ENCODE results near the gene SLC19A1.

Gene SLC19A1

DNA sequence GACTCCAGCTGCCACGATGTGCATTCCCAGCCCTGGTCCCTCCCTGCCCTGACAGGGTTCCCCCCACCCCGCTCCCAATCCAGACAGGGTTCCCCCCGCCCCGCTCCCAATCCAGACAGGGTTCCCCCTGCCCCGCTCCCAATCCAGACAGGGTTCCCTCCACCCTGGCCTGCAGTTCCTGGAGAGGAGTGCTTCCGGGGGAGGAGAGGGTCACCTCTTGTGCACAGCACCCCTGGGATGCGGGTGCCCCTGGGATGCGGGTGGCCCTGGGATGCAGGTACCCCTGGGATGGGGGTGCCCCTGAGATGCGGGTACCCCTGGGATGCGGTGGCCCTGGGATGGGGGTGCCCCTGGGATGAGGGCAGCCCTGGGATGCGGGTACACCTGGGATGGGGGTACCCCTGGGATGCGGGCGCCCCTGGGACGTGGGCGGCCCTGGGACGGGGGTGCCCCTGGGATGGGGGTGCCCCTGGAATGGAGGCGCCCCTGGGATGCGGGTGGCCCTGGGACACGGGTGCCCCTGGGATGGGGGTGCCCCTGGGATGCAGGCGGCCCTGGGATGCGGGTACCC lies 36.7 kb upstream of the SLC19A1 start:
- no peak for DNase-seq (ENCODE audit: low read depth in 1 of 2, low spot score in 1 of 2)
- Histone ChIP-seq H3K27me3 (ENCODE audit: insufficient read depth, poor library complexity, severe bottlenecking) (peaks cover 2% of the 10 kb centered on the region), H3K4me3 (replicated peaks; ENCODE audit: insufficient read depth, low read length) (no peak overlapping the region), H3K27ac (replicated peaks) (no peak overlapping the region)
- TF ChIP-seq SPI1 (IDR thresholded peaks at IDR 0.05; ENCODE audit: borderline replicate concordance, low read depth) = no peak
- TF ChIP-seq, protein P1, sequence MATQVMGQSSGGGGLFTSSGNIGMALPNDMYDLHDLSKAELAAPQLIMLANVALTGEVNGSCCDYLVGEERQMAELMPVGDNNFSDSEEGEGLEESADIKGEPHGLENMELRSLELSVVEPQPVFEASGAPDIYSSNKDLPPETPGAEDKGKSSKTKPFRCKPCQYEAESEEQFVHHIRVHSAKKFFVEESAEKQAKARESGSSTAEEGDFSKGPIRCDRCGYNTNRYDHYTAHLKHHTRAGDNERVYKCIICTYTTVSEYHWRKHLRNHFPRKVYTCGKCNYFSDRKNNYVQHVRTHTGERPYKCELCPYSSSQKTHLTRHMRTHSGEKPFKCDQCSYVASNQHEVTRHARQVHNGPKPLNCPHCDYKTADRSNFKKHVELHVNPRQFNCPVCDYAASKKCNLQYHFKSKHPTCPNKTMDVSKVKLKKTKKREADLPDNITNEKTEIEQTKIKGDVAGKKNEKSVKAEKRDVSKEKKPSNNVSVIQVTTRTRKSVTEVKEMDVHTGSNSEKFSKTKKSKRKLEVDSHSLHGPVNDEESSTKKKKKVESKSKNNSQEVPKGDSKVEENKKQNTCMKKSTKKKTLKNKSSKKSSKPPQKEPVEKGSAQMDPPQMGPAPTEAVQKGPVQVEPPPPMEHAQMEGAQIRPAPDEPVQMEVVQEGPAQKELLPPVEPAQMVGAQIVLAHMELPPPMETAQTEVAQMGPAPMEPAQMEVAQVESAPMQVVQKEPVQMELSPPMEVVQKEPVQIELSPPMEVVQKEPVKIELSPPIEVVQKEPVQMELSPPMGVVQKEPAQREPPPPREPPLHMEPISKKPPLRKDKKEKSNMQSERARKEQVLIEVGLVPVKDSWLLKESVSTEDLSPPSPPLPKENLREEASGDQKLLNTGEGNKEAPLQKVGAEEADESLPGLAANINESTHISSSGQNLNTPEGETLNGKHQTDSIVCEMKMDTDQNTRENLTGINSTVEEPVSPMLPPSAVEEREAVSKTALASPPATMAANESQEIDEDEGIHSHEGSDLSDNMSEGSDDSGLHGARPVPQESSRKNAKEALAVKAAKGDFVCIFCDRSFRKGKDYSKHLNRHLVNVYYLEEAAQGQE (IDR thresholded peaks at IDR 0.05; ENCODE audit: insufficient replicate concordance, low read depth) = no peak
- TF ChIP-seq POLR2AphosphoS5 (IDR thresholded peaks at IDR 0.05; ENCODE audit: low read depth) = no peak
- no peak for TF ChIP-seq GABPA (IDR thresholded peaks at IDR 0.05; ENCODE audit: low read depth)
- TF ChIP-seq, protein P2, sequence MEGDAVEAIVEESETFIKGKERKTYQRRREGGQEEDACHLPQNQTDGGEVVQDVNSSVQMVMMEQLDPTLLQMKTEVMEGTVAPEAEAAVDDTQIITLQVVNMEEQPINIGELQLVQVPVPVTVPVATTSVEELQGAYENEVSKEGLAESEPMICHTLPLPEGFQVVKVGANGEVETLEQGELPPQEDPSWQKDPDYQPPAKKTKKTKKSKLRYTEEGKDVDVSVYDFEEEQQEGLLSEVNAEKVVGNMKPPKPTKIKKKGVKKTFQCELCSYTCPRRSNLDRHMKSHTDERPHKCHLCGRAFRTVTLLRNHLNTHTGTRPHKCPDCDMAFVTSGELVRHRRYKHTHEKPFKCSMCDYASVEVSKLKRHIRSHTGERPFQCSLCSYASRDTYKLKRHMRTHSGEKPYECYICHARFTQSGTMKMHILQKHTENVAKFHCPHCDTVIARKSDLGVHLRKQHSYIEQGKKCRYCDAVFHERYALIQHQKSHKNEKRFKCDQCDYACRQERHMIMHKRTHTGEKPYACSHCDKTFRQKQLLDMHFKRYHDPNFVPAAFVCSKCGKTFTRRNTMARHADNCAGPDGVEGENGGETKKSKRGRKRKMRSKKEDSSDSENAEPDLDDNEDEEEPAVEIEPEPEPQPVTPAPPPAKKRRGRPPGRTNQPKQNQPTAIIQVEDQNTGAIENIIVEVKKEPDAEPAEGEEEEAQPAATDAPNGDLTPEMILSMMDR (IDR thresholded peaks at IDR 0.05; ENCODE audit: insufficient read depth, low read length) = no peak

DNA sequence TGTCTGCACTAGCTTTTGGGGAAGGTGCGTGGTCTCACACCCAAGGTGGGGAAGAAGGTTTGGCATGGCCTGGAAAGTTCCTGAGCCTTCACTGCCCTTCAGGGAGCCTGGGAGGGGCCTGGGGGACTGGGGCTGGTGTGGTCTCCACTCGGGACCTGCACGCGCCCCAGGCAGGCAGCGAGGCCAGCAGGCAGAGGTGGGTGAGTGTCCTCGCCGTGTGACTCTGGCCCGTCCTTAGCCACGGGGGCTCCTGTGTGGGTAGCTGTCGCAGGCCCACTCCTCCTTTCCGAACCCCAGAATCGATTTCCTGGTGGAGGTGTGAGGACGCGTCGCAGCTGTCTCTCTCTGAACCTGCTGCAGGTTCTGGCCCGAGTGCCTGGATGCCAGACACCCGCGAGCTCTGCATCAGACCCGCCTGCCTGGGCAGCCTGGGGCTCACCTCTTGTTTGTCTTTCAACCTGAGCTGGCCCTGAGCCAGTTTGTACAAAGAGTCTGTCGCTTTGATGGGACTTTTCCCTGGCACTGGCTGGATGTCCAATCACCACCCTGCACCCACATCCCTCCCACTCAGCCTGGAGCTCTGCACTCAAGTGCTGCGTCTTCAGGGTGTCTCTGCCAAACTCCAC lies 36.0 kb upstream of the SLC19A1 start:
- no peak for DNase-seq (ENCODE audit: low read depth in 1 of 2, low spot score in 1 of 2)
- Histone ChIP-seq H3K27ac (replicated peaks) (no peak overlapping the region), H3K27me3 (ENCODE audit: insufficient read depth, poor library complexity, severe bottlenecking) (peaks cover 2% of the 10 kb centered on the region), H3K4me3 (replicated peaks; ENCODE audit: insufficient read depth, low read length) (no peak overlapping the region)
- TF ChIP-seq, protein P1 (IDR thresholded peaks at IDR 0.05; ENCODE audit: insufficient replicate concordance, low read depth) = no peak
- TF ChIP-seq GABPA (IDR thresholded peaks at IDR 0.05; ENCODE audit: low read depth) (no peak), SPI1 (IDR thresholded peaks at IDR 0.05; ENCODE audit: borderline replicate concordance, low read depth) (no peak), POLR2AphosphoS5 (IDR thresholded peaks at IDR 0.05; ENCODE audit: low read depth) (no peak)
- TF ChIP-seq, protein P2 (IDR thresholded peaks at IDR 0.05; ENCODE audit: insufficient read depth, low read length) = no peak

DNA sequence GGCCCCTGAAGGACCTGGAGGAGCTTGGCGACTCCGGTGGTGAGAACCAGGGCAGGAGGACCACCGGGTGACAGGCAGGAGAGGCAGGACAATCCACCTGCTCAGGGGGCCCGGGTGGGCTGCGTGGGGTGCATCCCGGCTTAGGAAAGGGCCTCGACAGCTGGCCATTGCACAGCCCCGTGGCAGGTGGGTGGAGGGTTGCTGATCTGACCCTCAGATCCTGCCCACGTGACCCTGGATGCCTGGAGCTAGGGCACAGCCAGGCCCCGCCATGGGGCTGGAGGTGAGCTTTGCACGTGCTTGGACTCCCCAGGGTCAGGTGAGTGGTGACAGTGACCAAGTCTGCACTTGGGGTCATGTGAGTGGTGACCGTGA lies 35.5 kb upstream of the SLC19A1 start:
- DNase-seq (ENCODE audit: low read depth in 1 of 2, low spot score in 1 of 2) = no peak
- H3K27ac ChIP-seq (replicated peaks) = no peak overlapping the region
- H3K4me3 ChIP-seq (replicated peaks; ENCODE audit: insufficient read depth, low read length) = no peak overlapping the region
- TF ChIP-seq GABPA (IDR thresholded peaks at IDR 0.05; ENCODE audit: low read depth) = no peak
- peaks cover 5% of the 10 kb centered on the region for H3K27me3 ChIP-seq (ENCODE audit: insufficient read depth, poor library complexity, severe bottlenecking)

DNA sequence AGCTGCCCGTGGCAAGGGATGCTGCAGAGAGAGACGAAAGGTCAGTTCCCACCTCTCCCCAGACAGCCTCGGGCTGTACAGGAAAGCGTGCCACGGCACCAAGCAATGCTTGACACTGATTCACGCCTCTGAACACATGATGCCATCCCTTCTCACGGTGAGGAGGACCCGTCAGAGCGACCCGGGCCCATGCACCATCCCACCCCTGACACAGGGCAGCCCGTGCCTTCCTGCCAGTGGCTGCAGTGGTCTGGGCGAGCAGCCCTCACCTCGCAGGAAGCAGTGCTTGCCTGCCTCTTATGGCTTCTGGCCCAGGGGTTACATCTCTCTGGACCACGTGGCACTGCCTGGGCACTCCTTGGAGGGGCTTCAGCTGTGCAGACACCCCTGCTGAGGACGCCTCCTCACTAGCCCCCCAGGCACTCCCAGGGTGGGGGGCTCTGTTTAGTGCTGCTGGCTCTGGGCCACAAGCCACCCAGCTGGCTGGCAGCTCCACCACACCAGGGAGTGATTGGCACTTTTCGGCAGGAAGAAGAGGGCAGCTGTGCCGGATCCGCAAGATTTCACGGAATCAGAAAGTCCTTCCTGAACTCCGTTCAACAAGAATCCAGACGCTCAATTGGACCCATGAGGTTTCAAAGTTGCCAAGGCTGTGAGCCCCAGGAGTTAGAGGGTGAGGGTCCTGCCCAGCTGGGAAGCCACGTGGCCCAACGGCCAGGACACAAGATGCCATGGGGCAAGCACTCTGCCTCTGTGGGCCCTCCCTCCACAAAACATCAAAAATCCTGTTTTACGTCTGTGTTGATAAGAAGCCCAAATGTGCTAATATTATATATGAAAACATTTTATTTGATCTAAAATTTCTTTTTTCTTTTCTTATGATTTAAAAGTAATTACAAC lies 34.8 kb upstream of the SLC19A1 start:
- no peak for DNase-seq (ENCODE audit: low read depth in 1 of 2, low spot score in 1 of 2)

More for the DNA sequence above, 34.8 kb upstream of the SLC19A1 start:
- H3K27ac ChIP-seq (replicated peaks) = no peak overlapping the region
- H3K27me3 ChIP-seq (ENCODE audit: insufficient read depth, poor library complexity, severe bottlenecking) = peaks cover 7% of the 10 kb centered on the region
- no peak overlapping the region for H3K4me3 ChIP-seq (replicated peaks; ENCODE audit: insufficient read depth, low read length)
- TF ChIP-seq GABPA (IDR thresholded peaks at IDR 0.05; ENCODE audit: low read depth) = no peak
- TF ChIP-seq SPI1 (IDR thresholded peaks at IDR 0.05; ENCODE audit: borderline replicate concordance, low read depth) = no peak
- TF ChIP-seq, protein P1 (IDR thresholded peaks at IDR 0.05; ENCODE audit: insufficient replicate concordance, low read depth) = no peak
- no peak for TF ChIP-seq POLR2AphosphoS5 (IDR thresholded peaks at IDR 0.05; ENCODE audit: low read depth)
- TF ChIP-seq, protein P2 (IDR thresholded peaks at IDR 0.05; ENCODE audit: insufficient read depth, low read length) = no peak

Measured in HL-60 (cell line).